Endothelial cell of umbilical vein (primary cell): ENCODE measurements around the gene IL16. TPM values are rescaled to one million over a fixed set of nuclear protein-coding genes. Genes with fewer than 3 reads are reported as not detected.

Experiments used
- BruUV-seq: library from RNA; stranded (reverse); fragments of 400-500 nt; replicated peaks from 2 replicates; lab custom pipeline; 2021; lab: Mats Ljungman, UMichigan
- CTCF ChIA-PET: fragments of 300-600, 350-600 bp; sonication (Branson Sonifier 250); formaldehyde crosslinking; loops from one replicate; lab custom pipeline; 2021; ENCODE audit warnings: antibody characterized with exemption, inconsistent platforms; lab: Charles Lee
- POLR2A ChIA-PET: fragments of 300-600, 350-600 bp; sonication (Branson Sonifier 250); formaldehyde crosslinking; loops from one replicate; lab custom pipeline; 2021; ENCODE audit warnings: antibody characterized with exemption, inconsistent platforms; lab: Charles Lee
- DNase-seq: peaks from one replicate; pipeline ENCODE4 v3.0.0-alpha.2; 2011; ENCODE audit warnings: low read depth, low spot score
- FAIRE-seq: peaks from 2 replicates; lab custom pipeline; 2011; peaks lifted over from hg19 to GRCh38; lab: Jason Lieb, UNC
- H2AFZ ChIP-seq: 2 replicates; pipeline ENCODE4 v1.6.0; 2012; ENCODE audit warnings: low read depth, low read length, control low read depth, inconsistent platforms
- H3K27ac ChIP-seq: 2 replicates; pipeline ENCODE4 v1.5.1; 2011; ENCODE audit warnings: low read depth, mild to moderate bottlenecking, control low read depth, low read length, moderate library complexity; ENCODE audit not compliant: insufficient read depth
- H3K27me3 ChIP-seq, 2 experiments: 2 replicates each; pipeline versions ENCODE4 v1.6.0 to v1.6.1; 2011; ENCODE audit warnings: low read length in 2 of 2, mixed read lengths in 1 of 2; ENCODE audit not compliant: control insufficient read depth in 2 of 2, insufficient read depth in 2 of 2
- H3K36me3 ChIP-seq, 2 experiments: 2 replicates in 1 of 2; 3 replicates in 1 of 2; pipeline ENCODE4 v1.5.1; 2011; ENCODE audit warnings: low read length in 2 of 2, mild to moderate bottlenecking in 1 of 2, moderate library complexity in 1 of 2; ENCODE audit not compliant: control insufficient read depth in 2 of 2, insufficient read depth in 2 of 2; ENCODE audit errors: extremely low read depth in 1 of 2
- H3K4me1 ChIP-seq: 3 replicates; pipeline ENCODE4 v1.5.1; 2011; ENCODE audit warnings: mild to moderate bottlenecking, low read length; ENCODE audit not compliant: control insufficient read depth, insufficient read depth; ENCODE audit errors: extremely low read depth
- H3K4me2 ChIP-seq: 2 replicates; pipeline ENCODE4 v1.6.1; 2011; ENCODE audit warnings: low read length, control low read depth, mixed read lengths; ENCODE audit not compliant: insufficient read depth
- H3K4me3 ChIP-seq, 3 experiments: fragments of 200-600 bp in 1 of 3; sonication (generic), shearing (Covaris generic) in 1 of 3; replicated peaks in 1 of 3; 2 replicates each; pipeline ENCODE4 v1.5.1; 2011 to 2016; ENCODE audit warnings: control low read depth in 3 of 3, low read length in 3 of 3, mild to moderate bottlenecking in 2 of 3, inconsistent platforms in 1 of 3, low read depth in 1 of 3, moderate library complexity in 1 of 3; ENCODE audit not compliant: insufficient read depth in 1 of 3
- H3K79me2 ChIP-seq: 2 replicates; pipeline ENCODE4 v1.6.0; 2012; ENCODE audit warnings: low read length, inconsistent platforms; ENCODE audit not compliant: control insufficient read depth, insufficient read depth
- H3K9ac ChIP-seq: replicated peaks from 2 replicates; pipeline ENCODE3; 2011; ENCODE audit warnings: low read length, control low read depth; ENCODE audit not compliant: insufficient read depth; ENCODE audit errors: extremely low read depth
- H3K9me1 ChIP-seq: replicated peaks from 3 replicates; pipeline ENCODE4 v1.6.0; 2011; ENCODE audit warnings: mild to moderate bottlenecking, low read length; ENCODE audit not compliant: control insufficient read depth, insufficient read depth; ENCODE audit errors: extremely low read depth
- H3K9me3 ChIP-seq: replicated peaks from 2 replicates; pipeline ENCODE4 v1.5.1; 2012; ENCODE audit warnings: low read length, inconsistent platforms; ENCODE audit not compliant: control insufficient read depth, insufficient read depth
- H4K20me1 ChIP-seq: replicated peaks from 2 replicates; pipeline ENCODE3; 2011; ENCODE audit warnings: mild to moderate bottlenecking, low read length; ENCODE audit not compliant: control insufficient read depth, insufficient read depth; ENCODE audit errors: extremely low read depth
- CTCF ChIP-seq, 2 donors: IDR thresholded peaks; 1 replicate in 1 of 2; 2 replicates in 1 of 2; pipeline ENCODE4 v1.5.1; 2011; ENCODE audit warnings: low read length in 2 of 2, mild to moderate bottlenecking in 2 of 2, moderate library complexity in 2 of 2, control low read depth in 1 of 2, inconsistent platforms in 1 of 2, low read depth in 1 of 2; ENCODE audit not compliant: insufficient read depth in 1 of 2; ENCODE audit errors: extremely low read depth in 1 of 2
- EZH2 ChIP-seq: IDR thresholded peaks from 2 replicates; pipeline ENCODE4 v1.6.1; 2012; ENCODE audit warnings: borderline replicate concordance, low read depth, mild to moderate bottlenecking, moderate library complexity, low read length, inconsistent platforms; ENCODE audit not compliant: severe bottlenecking
- FOS ChIP-seq: IDR thresholded peaks from 2 replicates; pipeline ENCODE4 v1.6.1; 2011; ENCODE audit warnings: mild to moderate bottlenecking, low read length, moderate library complexity, borderline replicate concordance; ENCODE audit not compliant: insufficient read depth
- GATA2 ChIP-seq: IDR thresholded peaks from 2 replicates; pipeline ENCODE4 v1.7.0; 2011; ENCODE audit warnings: low read depth, mild to moderate bottlenecking, moderate library complexity, mixed read lengths, low read length; ENCODE audit not compliant: insufficient read length, insufficient read depth
- JUN ChIP-seq: IDR thresholded peaks from 2 replicates; pipeline ENCODE4 v1.6.1; 2011; ENCODE audit warnings: borderline replicate concordance, low read depth; ENCODE audit not compliant: insufficient read length, insufficient read depth
- MYC ChIP-seq: IDR thresholded peaks from one replicate; pipeline ENCODE4 v1.6.1; 2011; ENCODE audit warnings: mild to moderate bottlenecking, low read depth, low read length
- POLR2A ChIP-seq: IDR thresholded peaks from 2 replicates; pipeline ENCODE4 v1.6.1; 2012; ENCODE audit warnings: low read depth, mild to moderate bottlenecking, control low read depth, low read length
- POLR2AphosphoS5 ChIP-seq: IDR thresholded peaks from 2 replicates; pipeline ENCODE4 v1.6.1; 2012; ENCODE audit warnings: low read depth, mild to moderate bottlenecking, control low read depth, low read length, moderate library complexity; ENCODE audit not compliant: insufficient read depth
- dilution Hi-C: fragments of 300-500 bp; cut with MboI; formaldehyde crosslinking; loops from one replicate; pipeline ENCODE4 v1.15.0; 2019; ENCODE audit warnings: low sequenced_read_pairs; ENCODE audit not compliant: extremely low pct_ligation_motif_present
- intact Hi-C: fragments of 100-400 bp; cut with micrococcal nuclease; formaldehyde crosslinking; loops from one replicate; pipeline ENCODE4 v1.10.0; 2022
- polyA plus RNA-seq, 4 experiments: library from polyadenylated mRNA; depleted of rRNA in 3 of 4; stranded (reverse) in 3 of 4; unstranded in 1 of 4; fragments of >200 nt; gene quantifications; 2 replicates each; pipeline versions ENCODE4 v1.2.1 to v1.2.3, GENCODE V29; 2011 to 2012; ENCODE audit warnings: missing spikeins in 1 of 4
- total RNA-seq: library from RNA; stranded (reverse); gene quantifications from 2 replicates; pipeline ENCODE4 v1.2.3, GENCODE V29; 2021
- TF ChIP-seq, protein P1 (sequence below): IDR thresholded peaks from 2 replicates; pipeline ENCODE4 v1.6.1; 2011; ENCODE audit not compliant: insufficient read depth, insufficient read length

Gene IL16
- total and polyA plus RNA-seq, 2 donors (not counting 3 experiments of a cell fraction or from before 2014, with no cell fraction given), result 0.29 to 2.1 TPM

GRCh38 chr15:81190922-81191507 lies 5.7 kb upstream of the IL16 start:
- no peaks in the 10 kb centered on the region for H3K27me3 ChIP-seq
- H3K9ac ChIP-seq, result no peak overlapping the region
- ChIA-PET POLR2A (no interaction called here), CTCF (interaction anchor here (0.9 to 2.1 kb wide), 3 partner anchors 15 to 75 kb away, joined by 3 to 6 read pairs (median 4); no protein-coding TSS in a partner anchor)
- no peaks in the 10 kb centered on the region for H3K9me3 ChIP-seq
- dilution Hi-C loops (no loop called here), intact Hi-C loops (no loop called here)
- H3K79me2 ChIP-seq, result no peaks in the 10 kb centered on the region
- H3K4me2 ChIP-seq, result no peak overlapping the region
- no peak overlapping the region for H3K27ac ChIP-seq
- BruUV-seq, result no TSS peak
- H3K9me1 ChIP-seq, result no peaks in the 10 kb centered on the region
- no peak overlapping the region for H3K4me3 ChIP-seq
- no peaks in the 10 kb centered on the region for H3K36me3 ChIP-seq
- DNase-seq, result no peak
- TF ChIP-seq EZH2 (no peak), POLR2A (no peak), FOS (no peak), JUN (no peak), MYC (no peak), POLR2AphosphoS5 (no peak), CTCF (IDR thresholded peaks at IDR 0.05; ENCODE audit: extremely low read depth in 1 of 2, insufficient read depth in 1 of 2, low read depth in 1 of 2, low read length in 2 of 2) (no peak), GATA2 (no peak)
- TF ChIP-seq, protein P1, sequence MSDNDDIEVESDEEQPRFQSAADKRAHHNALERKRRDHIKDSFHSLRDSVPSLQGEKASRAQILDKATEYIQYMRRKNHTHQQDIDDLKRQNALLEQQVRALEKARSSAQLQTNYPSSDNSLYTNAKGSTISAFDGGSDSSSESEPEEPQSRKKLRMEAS, result no peak
- H3K4me1 ChIP-seq, result no peaks in the 10 kb centered on the region
- H2AFZ ChIP-seq, result no peak overlapping the region
- FAIRE-seq, result no peak
- no peaks in the 10 kb centered on the region for H4K20me1 ChIP-seq
